HL-60 (cell line): ENCODE results near the gene FOXD1.
"Not testable (repeated sequence)": the region's sequence is repeated elsewhere in the genome, so short reads cannot be mapped to it uniquely, and the experiment has no call there.

Experiments used
- DNase-seq, 2 experiments: peaks; one replicate each; pipeline ENCODE4 v3.0.0-alpha.2; 2010 to 2020; ENCODE audit warnings: low read depth in 1 of 2, low spot score in 1 of 2
- H3K27ac ChIP-seq: fragments of 250-450 bp; sonication (Bioruptor Pico); replicated peaks from 2 replicates; pipeline ENCODE4 v1.5.1; 2020; ENCODE audit warnings: mild to moderate bottlenecking, moderate library complexity
- H3K27me3 ChIP-seq: fragments of 250-450 bp; sonication (Bioruptor Pico); 2 replicates; pipeline ENCODE4 v1.5.1; 2021; ENCODE audit warnings: mild to moderate bottlenecking, moderate library complexity; ENCODE audit not compliant: insufficient read depth, poor library complexity, severe bottlenecking
- H3K4me3 ChIP-seq: replicated peaks from 2 replicates; pipeline ENCODE4 v1.5.1; 2011; ENCODE audit warnings: mild to moderate bottlenecking, control low read depth, low read length; ENCODE audit not compliant: insufficient read depth
- GABPA ChIP-seq: IDR thresholded peaks from 2 replicates; pipeline ENCODE4 v1.6.1; 2012; ENCODE audit warnings: low read depth
- POLR2AphosphoS5 ChIP-seq: IDR thresholded peaks from 2 replicates; pipeline ENCODE4 v1.6.1; 2012; ENCODE audit warnings: low read depth
- SPI1 ChIP-seq: IDR thresholded peaks from 2 replicates; pipeline ENCODE4 v1.6.1; 2012; ENCODE audit warnings: low read depth, mild to moderate bottlenecking, borderline replicate concordance
- TF ChIP-seq, protein P1 (sequence below): IDR thresholded peaks from 2 replicates; pipeline ENCODE4 v1.6.1; 2012; ENCODE audit warnings: low read depth; ENCODE audit not compliant: insufficient replicate concordance
- TF ChIP-seq, protein P2 (sequence below): IDR thresholded peaks from one replicate; pipeline ENCODE4 v1.5.1; 2011; ENCODE audit warnings: low read length, control low read depth, inconsistent platforms; ENCODE audit not compliant: insufficient read depth

Gene FOXD1

DNA sequence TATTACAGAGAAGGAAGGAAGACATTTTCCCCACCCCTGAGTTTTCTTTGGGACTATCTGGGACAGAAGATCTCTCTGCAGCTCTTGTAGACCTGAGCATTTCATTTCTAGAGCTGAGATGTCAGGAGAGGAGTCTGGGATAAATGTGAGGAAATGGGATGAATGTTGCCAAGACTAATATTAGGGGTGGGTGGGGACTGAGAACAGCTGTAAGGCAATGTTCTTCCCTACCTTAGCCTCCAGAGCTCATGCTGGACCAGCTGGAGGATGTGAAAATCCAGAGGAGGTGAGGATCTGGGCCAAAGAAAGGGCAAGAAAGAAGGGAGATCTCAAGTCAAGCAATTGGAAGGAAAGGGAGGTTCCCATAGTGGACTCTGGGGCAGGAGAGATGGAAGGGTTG lies 23.1 kb upstream of the FOXD1 start:
- no peak overlapping the region for H3K4me3 ChIP-seq

DNA sequence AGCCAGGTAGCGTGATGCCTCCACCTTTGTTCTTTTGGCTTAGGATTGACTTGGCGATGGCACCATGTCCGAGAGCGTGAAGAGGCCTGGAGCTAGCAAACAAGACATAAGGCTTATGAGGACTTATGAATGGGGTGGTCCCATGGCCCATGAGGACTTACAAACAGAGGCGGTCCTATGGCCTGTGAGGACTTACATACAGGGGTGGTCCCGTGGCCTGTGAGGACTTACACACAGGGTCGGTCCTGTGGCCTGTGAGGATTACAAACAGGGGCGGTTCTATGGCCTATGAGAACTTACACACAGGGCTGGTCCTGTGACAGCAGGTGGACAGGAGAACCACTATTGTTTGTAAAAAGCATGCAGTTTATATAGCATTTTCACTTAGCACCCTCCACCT lies 21.3 kb upstream of the FOXD1 start:
- no peak overlapping the region for H3K4me3 ChIP-seq
- no peak overlapping the region for H3K27ac ChIP-seq
- TF ChIP-seq, protein P1, sequence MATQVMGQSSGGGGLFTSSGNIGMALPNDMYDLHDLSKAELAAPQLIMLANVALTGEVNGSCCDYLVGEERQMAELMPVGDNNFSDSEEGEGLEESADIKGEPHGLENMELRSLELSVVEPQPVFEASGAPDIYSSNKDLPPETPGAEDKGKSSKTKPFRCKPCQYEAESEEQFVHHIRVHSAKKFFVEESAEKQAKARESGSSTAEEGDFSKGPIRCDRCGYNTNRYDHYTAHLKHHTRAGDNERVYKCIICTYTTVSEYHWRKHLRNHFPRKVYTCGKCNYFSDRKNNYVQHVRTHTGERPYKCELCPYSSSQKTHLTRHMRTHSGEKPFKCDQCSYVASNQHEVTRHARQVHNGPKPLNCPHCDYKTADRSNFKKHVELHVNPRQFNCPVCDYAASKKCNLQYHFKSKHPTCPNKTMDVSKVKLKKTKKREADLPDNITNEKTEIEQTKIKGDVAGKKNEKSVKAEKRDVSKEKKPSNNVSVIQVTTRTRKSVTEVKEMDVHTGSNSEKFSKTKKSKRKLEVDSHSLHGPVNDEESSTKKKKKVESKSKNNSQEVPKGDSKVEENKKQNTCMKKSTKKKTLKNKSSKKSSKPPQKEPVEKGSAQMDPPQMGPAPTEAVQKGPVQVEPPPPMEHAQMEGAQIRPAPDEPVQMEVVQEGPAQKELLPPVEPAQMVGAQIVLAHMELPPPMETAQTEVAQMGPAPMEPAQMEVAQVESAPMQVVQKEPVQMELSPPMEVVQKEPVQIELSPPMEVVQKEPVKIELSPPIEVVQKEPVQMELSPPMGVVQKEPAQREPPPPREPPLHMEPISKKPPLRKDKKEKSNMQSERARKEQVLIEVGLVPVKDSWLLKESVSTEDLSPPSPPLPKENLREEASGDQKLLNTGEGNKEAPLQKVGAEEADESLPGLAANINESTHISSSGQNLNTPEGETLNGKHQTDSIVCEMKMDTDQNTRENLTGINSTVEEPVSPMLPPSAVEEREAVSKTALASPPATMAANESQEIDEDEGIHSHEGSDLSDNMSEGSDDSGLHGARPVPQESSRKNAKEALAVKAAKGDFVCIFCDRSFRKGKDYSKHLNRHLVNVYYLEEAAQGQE = no peak
- TF ChIP-seq SPI1 (no peak), POLR2AphosphoS5 (no peak), GABPA (no peak)
- TF ChIP-seq, protein P2, sequence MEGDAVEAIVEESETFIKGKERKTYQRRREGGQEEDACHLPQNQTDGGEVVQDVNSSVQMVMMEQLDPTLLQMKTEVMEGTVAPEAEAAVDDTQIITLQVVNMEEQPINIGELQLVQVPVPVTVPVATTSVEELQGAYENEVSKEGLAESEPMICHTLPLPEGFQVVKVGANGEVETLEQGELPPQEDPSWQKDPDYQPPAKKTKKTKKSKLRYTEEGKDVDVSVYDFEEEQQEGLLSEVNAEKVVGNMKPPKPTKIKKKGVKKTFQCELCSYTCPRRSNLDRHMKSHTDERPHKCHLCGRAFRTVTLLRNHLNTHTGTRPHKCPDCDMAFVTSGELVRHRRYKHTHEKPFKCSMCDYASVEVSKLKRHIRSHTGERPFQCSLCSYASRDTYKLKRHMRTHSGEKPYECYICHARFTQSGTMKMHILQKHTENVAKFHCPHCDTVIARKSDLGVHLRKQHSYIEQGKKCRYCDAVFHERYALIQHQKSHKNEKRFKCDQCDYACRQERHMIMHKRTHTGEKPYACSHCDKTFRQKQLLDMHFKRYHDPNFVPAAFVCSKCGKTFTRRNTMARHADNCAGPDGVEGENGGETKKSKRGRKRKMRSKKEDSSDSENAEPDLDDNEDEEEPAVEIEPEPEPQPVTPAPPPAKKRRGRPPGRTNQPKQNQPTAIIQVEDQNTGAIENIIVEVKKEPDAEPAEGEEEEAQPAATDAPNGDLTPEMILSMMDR = no peak
- no peak for DNase-seq
- H3K27me3 ChIP-seq = no peaks in the 10 kb centered on the region

More for the DNA sequence above, 23.1 kb upstream of the FOXD1 start:
- TF ChIP-seq, protein P1 = no peak
- TF ChIP-seq, protein P2 = no peak
- TF ChIP-seq POLR2AphosphoS5 (no peak), GABPA (no peak), SPI1 (no peak)
- no peak overlapping the region for H3K27ac ChIP-seq
- no peak for DNase-seq
- no peaks in the 10 kb centered on the region for H3K27me3 ChIP-seq

DNA sequence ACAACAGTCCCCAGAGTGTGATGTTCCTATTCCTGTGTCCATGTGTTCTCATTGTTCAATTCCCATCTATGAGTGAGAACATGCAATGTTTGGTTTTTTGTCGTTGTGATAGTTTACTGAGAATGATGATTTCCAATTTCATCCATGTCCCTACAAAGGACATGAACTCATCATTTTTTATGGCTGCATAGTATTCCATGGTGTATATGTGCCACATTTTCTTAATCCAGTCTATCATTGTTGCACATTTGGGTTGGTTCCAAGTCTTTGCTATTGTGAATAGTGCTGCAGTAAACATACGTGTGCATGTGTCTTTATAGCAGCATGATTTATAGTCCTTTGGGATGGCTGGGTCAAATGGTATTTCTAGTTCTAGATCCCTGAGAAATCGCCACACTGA lies 20.1 kb upstream of the FOXD1 start:
- H3K4me3 ChIP-seq, H3K27ac ChIP-seq, DNase-seq, H3K27me3 ChIP-seq: not testable (repeated sequence)

DNA sequence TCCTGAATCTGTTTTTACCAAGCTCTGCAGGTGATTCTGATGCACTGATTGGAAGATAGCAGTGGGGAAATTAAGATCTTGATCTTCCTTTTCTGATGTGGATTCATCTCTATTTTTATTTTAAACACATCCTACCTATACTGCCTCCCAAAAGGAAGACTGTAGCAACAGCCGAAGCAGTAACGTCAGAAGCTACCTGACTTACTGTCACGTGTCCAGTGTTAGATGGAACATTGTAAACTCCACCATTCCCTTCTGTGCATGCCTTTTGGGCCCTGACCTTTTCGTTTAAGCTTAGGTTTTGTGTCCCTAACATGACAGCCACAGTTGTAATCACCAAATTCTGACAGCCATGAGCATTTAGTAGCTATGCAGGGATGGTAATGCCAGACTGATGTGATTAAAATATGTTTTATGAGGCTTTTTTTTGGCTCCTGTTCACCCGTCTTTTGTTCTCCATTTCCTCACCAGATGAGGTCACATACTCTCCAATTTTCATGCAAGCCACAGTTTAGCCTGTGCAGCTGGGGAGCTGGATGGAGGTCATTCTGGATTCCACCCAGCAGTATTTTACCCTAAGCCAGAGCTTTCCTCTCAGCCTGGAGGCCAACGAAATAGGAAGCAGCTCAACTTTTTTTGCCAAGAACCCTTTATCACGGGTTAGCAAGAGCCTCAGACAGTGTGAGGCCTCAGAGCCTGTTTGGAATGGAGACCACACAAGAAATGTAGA lies 15.6 kb upstream of the FOXD1 start:
- Histone ChIP-seq H3K4me3 (no peak overlapping the region), H3K27me3 (no peaks in the 10 kb centered on the region), H3K27ac (no peak overlapping the region)
- TF ChIP-seq, protein P1 = no peak
- TF ChIP-seq POLR2AphosphoS5 (no peak), GABPA (no peak), SPI1 (no peak)
- TF ChIP-seq, protein P2 = no peak
- no peak for DNase-seq
